ENCODE results near the gene TACSTD2.
"Not testable (repeated sequence)": the region's sequence is repeated elsewhere in the genome, so short reads cannot be mapped to it uniquely, and the experiment has no call there.

Gene TACSTD2

GRCh38 chr1:58555393-58555792 is 21.7 kb downstream of the TACSTD2 start:
- no peak for TF ChIP-seq EZH2phosphoT487 (IDR thresholded peaks at IDR 0.05; ENCODE audit: borderline replicate concordance)
- TF ChIP-seq, protein P1, sequence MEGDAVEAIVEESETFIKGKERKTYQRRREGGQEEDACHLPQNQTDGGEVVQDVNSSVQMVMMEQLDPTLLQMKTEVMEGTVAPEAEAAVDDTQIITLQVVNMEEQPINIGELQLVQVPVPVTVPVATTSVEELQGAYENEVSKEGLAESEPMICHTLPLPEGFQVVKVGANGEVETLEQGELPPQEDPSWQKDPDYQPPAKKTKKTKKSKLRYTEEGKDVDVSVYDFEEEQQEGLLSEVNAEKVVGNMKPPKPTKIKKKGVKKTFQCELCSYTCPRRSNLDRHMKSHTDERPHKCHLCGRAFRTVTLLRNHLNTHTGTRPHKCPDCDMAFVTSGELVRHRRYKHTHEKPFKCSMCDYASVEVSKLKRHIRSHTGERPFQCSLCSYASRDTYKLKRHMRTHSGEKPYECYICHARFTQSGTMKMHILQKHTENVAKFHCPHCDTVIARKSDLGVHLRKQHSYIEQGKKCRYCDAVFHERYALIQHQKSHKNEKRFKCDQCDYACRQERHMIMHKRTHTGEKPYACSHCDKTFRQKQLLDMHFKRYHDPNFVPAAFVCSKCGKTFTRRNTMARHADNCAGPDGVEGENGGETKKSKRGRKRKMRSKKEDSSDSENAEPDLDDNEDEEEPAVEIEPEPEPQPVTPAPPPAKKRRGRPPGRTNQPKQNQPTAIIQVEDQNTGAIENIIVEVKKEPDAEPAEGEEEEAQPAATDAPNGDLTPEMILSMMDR (conservative IDR thresholded peaks at IDR 0.05; ENCODE audit: low read length) = no peak
- Histone ChIP-seq H3K27me3 (ENCODE audit: insufficient read depth, low read length, poor library complexity, severe bottlenecking) (no peaks in the 10 kb centered on the region), H3K9me3 (ENCODE audit: insufficient read depth, low read depth, low read length) (peaks cover 2% of the 10 kb centered on the region; the same call in 1 of the 2 replicates), H3K4me3 (ENCODE audit: low read length, poor library complexity, severe bottlenecking) (no peak overlapping the region), H3K4me2 (ENCODE audit: low read depth, low read length, poor library complexity, severe bottlenecking) (no peak overlapping the region), H3K4me1 (ENCODE audit: insufficient read depth, low read length, poor library complexity, severe bottlenecking) (no peaks in the 10 kb centered on the region), H4K20me1 (ENCODE audit: insufficient read depth, low read length, poor library complexity, severe bottlenecking) (no peaks in the 10 kb centered on the region), H3K9ac (ENCODE audit: low read depth, low read length, poor library complexity, severe bottlenecking) (no peak overlapping the region), H3K9me2 (replicated peaks; ENCODE audit: low read depth, low read length) (no peaks in the 10 kb centered on the region), H2AFZ (ENCODE audit: low read length) (no peak overlapping the region), H3F3A (ENCODE audit: low read depth) (no peaks in the 10 kb centered on the region), H3K79me2 (ENCODE audit: insufficient read depth, low read length) (no peaks in the 10 kb centered on the region), H3K36me3 (ENCODE audit: insufficient read depth, low read length) (no peaks in the 10 kb centered on the region)

DNA sequence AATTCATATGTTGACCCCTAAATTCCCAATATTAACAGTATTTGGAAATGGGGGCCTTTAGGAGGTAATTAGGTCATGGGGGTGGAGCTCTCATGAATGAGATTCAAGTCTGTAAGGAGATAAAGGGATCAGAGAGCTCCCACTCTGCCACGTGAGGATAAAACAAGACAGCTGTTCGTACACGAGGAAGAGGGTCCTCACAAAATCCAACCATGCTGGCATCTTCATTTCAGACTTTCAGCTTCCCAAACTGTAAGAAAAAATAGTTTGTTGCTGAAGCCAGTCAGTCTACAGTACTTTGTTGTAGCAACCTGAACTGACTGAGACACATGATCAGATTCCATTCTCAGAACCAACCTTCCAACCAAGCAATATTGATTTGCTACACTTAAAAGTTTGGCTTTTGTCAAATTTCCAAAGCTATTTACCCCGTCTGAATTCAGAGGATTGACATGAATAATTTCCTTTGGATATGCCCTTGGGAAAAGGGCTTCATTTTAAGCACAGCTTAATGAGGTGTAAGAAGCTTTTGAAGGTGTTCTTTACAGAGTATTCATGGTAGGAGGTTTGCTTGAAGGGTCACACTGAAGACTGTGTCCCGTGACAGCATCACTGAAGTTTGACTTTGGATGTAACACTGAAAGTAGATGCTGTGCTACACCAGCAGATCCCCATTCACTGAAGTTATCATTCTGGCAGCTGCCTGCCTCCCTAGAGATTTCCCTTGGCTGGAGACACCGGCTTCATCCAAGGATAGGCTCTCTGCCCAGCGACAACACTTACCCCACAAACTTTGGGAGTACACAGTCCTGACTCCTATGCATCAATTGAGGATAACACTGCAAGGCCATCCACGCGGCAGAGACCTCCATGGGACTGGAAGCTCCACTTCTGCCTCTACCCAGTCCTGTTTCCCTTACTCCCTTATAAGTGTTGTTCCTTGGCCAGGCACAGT is 25.6 kb downstream of the TACSTD2 start:
- Histone ChIP-seq H4K20me1 (ENCODE audit: insufficient read depth, low read length, poor library complexity, severe bottlenecking) (no peaks in the 10 kb centered on the region), H2AFZ (ENCODE audit: low read length) (no peak overlapping the region), H3K4me1 (ENCODE audit: insufficient read depth, low read length, poor library complexity, severe bottlenecking) (peaks cover 22% of the 10 kb centered on the region), H3K4me2 (ENCODE audit: low read depth, low read length, poor library complexity, severe bottlenecking) (no peak overlapping the region), H3K79me2 (ENCODE audit: insufficient read depth, low read length) (no peaks in the 10 kb centered on the region), H3K36me3 (ENCODE audit: insufficient read depth, low read length) (no peaks in the 10 kb centered on the region), H3K4me3 (ENCODE audit: low read length, poor library complexity, severe bottlenecking) (no peak overlapping the region), H3K9me3 (ENCODE audit: insufficient read depth, low read depth, low read length) (no peaks in the 10 kb centered on the region), H3K9me2 (replicated peaks; ENCODE audit: low read depth, low read length) (no peaks in the 10 kb centered on the region), H3K9ac (ENCODE audit: low read depth, low read length, poor library complexity, severe bottlenecking) (no peak overlapping the region), H3K27me3 (ENCODE audit: insufficient read depth, low read length, poor library complexity, severe bottlenecking) (no peaks in the 10 kb centered on the region), H3F3A (ENCODE audit: low read depth) (no peaks in the 10 kb centered on the region)
- no peak for TF ChIP-seq EZH2phosphoT487 (IDR thresholded peaks at IDR 0.05; ENCODE audit: borderline replicate concordance)

DNA sequence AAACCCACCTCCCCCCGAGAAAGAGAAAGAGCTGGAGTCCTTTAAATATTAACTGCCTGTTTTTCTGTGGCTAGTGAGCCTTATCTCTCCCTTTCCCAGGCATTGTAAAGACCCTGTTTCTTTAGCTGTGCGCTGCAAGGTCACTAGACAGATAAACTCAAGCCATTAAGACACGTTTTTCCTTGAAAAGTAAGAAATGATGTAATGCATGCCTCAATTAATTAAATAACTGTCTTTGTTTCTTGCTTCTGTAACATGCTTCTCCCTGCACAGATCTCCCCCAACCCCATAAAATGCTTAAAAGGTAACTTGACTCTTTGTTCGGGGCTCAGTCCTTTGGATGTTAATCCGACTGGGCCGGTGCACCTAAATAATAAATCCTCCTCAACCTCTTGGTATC is 27.8 kb downstream of the TACSTD2 start:
- Histone ChIP-seq H3K4me1 (ENCODE audit: insufficient read depth, low read length, poor library complexity, severe bottlenecking) (peaks cover 30% of the 10 kb centered on the region), H3K79me2 (ENCODE audit: insufficient read depth, low read length) (peaks cover 16% of the 10 kb centered on the region), H3K9ac (ENCODE audit: low read depth, low read length, poor library complexity, severe bottlenecking) (peak overlapping the region; percentile 47), H3K4me2 (ENCODE audit: low read depth, low read length, poor library complexity, severe bottlenecking) (peak overlapping the region; percentile 17), H2AFZ (ENCODE audit: low read length) (peak overlapping the region; percentile 53)
- H3K27me3 ChIP-seq (ENCODE audit: insufficient read depth, low read length, poor library complexity, severe bottlenecking); H4K20me1 ChIP-seq (ENCODE audit: insufficient read depth, low read length, poor library complexity, severe bottlenecking); H3K9me2 ChIP-seq (replicated peaks; ENCODE audit: low read depth, low read length); H3K9me3 ChIP-seq (ENCODE audit: insufficient read depth, low read depth, low read length); H3K4me3 ChIP-seq (ENCODE audit: low read length, poor library complexity, severe bottlenecking); H3K36me3 ChIP-seq (ENCODE audit: insufficient read depth, low read length); H3F3A ChIP-seq (ENCODE audit: low read depth): not testable (repeated sequence)

DNA sequence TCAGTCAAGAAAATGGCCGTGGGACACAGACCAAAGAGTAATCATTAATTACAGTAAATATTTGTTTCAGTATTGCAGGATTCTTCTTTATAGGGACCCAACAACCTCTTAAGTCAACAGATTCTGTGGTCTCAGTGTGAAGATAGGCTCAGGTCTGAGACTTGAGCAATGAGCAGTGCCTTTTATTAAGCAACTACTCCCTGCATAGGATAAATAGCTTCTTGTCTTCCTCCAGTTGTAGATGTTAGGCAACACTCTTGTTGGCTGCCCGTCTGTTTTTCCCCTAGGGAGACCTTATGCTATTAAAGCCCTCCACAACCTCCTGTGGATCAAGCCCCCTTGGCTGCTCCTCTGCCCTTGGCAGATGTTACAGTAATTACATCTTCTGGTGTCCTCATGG is 28.7 kb downstream of the TACSTD2 start:
- no peaks in the 10 kb centered on the region for H3K9me3 ChIP-seq (ENCODE audit: insufficient read depth, low read depth, low read length)
- H3K79me2 ChIP-seq (ENCODE audit: insufficient read depth, low read length) = peaks cover 16% of the 10 kb centered on the region
- no peak overlapping the region for H3K4me3 ChIP-seq (ENCODE audit: low read length, poor library complexity, severe bottlenecking)
- no peak overlapping the region for H3K9ac ChIP-seq (ENCODE audit: low read depth, low read length, poor library complexity, severe bottlenecking)
- TF ChIP-seq, protein P1 (conservative IDR thresholded peaks at IDR 0.05; ENCODE audit: low read length) = no peak
- no peak for TF ChIP-seq EZH2phosphoT487 (IDR thresholded peaks at IDR 0.05; ENCODE audit: borderline replicate concordance)
- H3K36me3 ChIP-seq (ENCODE audit: insufficient read depth, low read length) = no peaks in the 10 kb centered on the region
- H3K27me3 ChIP-seq (ENCODE audit: insufficient read depth, low read length, poor library complexity, severe bottlenecking) = no peaks in the 10 kb centered on the region
- peak overlapping the region; percentile 53; the same call in 1 of the 2 replicates for H2AFZ ChIP-seq (ENCODE audit: low read length)
- no peaks in the 10 kb centered on the region for H3F3A ChIP-seq (ENCODE audit: low read depth)
- no peaks in the 10 kb centered on the region for H3K9me2 ChIP-seq (replicated peaks; ENCODE audit: low read depth, low read length)
- H3K4me1 ChIP-seq (ENCODE audit: insufficient read depth, low read length, poor library complexity, severe bottlenecking) = peaks cover 38% of the 10 kb centered on the region
- no peak overlapping the region for H3K4me2 ChIP-seq (ENCODE audit: low read depth, low read length, poor library complexity, severe bottlenecking)
- no peaks in the 10 kb centered on the region for H4K20me1 ChIP-seq (ENCODE audit: insufficient read depth, low read length, poor library complexity, severe bottlenecking)
